Stimulated activated CD4-positive, alpha-beta T cell treated with anti-CD3 and anti-CD28 coated beads, Interleukin-4, amount 100 ng/mL, for 24 hours (primary cell): Measurements from ENCODE around the gene TBC1D22A.

Experiments
- DNase-seq: peaks from one replicate; pipeline ENCODE4 v3.0.0-alpha.2; 2020

TBC1D22A gene

DNA sequence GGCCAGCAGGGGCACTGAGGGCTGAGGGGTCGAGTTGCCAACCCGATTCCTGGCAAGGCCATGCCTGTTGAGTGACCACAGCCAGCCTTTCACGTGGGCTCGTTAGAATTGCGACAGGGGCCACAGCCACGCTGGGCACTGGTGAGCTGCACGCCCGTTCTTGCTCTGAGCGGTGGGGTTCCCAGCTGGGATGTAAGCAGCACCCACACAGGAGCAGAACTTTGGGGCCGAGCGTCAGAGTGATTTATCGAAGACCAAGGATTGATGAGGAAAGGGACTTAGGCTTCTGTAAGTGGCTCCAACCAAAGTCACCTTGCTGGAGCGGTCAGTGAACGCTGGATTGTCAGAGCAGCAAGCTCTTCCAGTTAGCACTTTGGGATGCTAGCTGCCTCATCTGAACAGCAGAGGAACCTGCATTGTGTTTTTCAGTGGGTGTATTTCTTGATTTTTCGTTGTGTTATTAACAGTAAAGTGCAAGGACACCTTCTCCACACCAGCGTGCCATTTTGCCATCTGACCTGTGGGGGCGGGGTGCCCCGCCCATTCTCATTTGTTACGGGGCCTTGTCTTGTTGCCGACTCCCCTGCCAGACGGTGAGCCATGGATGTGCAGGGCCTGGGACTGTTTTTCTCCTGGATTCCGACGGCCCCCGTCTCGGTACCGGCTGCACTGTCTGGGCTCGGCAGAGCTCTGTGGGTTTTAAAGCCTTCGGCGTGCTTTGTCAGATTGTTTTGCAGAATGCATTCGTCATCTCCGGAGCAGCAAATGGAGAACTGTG is 202.5 kb downstream of the TBC1D22A start:
- no peak for DNase-seq

- no peak for DNase-seq
These were observed 203.4 kb downstream of the TBC1D22A start for GRCh38 chr22:46965555-46966494.

- DNase-seq, result no peak
These were observed 204.0 kb downstream of the TBC1D22A start for GRCh38 chr22:46966495-46966845.

DNA sequence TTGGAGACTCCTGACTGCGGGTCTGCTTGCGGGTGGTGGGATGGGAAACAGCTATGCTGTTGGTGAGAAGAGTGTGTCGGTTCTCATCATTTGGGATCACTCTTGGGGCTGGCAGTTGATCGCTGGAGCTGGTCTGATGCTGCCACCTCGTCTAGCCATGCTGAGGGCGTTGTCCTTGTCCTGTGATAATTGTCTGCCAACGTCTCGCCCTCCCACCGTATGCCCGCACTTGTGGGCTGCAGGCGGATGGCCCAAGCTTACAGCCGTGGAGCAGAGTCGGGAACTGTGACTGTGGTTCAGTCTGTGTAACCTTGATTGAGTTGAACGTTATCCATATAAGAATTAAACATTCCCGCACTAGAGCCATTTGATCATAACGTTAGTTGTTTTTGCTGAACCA is 204.4 kb downstream of the TBC1D22A start:
- DNase-seq, result no peak

GRCh38 chr22:46967445-46968358 is 205.3 kb downstream of the TBC1D22A start:
- DNase-seq, result no peak

GRCh38 chr22:46968359-46968740 is 205.9 kb downstream of the TBC1D22A start:
- DNase-seq, result no peak

- no peak for DNase-seq
These were observed 206.4 kb downstream of the TBC1D22A start for GRCh38 chr22:46968848-46969247.

DNA sequence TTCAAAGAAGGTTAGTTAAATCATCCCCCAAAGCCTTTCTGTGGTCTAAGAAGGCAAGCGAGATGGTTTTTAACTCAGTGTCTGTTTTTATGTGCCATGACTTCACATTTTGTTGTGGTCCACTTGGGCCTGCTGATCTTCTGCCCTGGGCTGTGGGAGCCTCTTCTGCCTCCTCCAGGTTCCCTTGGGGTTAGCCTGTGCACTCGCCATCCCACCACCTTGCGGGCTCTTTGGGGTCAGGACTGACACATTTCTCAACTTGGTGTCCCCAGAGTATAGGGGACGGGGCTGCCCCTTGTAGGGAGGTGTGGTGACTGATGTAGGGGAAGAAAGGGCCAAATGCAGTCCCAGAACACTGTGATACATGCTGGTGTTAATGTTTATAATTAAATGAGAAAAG is 207.0 kb downstream of the TBC1D22A start:
- DNase-seq, result peak; percentile 46

GRCh38 chr22:46969961-46970360 is 207.5 kb downstream of the TBC1D22A start:
- no peak for DNase-seq

GRCh38 chr22:46970411-46971098 is 208.1 kb downstream of the TBC1D22A start:
- no peak for DNase-seq

- DNase-seq, result no peak
These were observed 208.8 kb downstream of the TBC1D22A start for GRCh38 chr22:46971099-46971763.

- DNase-seq, result no peak
These were observed 209.3 kb downstream of the TBC1D22A start for GRCh38 chr22:46971764-46972125.

DNA sequence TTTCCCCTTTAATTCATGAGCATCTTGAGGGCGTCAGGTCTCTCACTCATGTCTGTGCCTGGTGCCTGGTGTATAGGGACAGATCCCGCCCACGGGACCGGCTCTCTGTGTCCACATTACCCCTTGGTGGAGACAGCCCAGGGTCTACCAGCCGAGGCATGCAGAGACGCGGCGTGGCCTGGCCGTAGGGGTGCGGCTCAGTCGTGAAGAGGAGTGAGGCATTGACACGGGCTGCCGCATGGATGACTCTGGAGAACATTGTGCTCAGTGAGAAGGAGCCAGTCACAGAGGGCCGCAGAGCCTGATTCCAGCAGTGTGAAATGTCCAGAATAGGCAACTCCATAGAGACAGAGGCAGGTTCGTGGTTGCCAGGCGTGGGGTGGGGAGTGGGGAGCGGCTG is 209.8 kb downstream of the TBC1D22A start:
- no peak for DNase-seq

DNA sequence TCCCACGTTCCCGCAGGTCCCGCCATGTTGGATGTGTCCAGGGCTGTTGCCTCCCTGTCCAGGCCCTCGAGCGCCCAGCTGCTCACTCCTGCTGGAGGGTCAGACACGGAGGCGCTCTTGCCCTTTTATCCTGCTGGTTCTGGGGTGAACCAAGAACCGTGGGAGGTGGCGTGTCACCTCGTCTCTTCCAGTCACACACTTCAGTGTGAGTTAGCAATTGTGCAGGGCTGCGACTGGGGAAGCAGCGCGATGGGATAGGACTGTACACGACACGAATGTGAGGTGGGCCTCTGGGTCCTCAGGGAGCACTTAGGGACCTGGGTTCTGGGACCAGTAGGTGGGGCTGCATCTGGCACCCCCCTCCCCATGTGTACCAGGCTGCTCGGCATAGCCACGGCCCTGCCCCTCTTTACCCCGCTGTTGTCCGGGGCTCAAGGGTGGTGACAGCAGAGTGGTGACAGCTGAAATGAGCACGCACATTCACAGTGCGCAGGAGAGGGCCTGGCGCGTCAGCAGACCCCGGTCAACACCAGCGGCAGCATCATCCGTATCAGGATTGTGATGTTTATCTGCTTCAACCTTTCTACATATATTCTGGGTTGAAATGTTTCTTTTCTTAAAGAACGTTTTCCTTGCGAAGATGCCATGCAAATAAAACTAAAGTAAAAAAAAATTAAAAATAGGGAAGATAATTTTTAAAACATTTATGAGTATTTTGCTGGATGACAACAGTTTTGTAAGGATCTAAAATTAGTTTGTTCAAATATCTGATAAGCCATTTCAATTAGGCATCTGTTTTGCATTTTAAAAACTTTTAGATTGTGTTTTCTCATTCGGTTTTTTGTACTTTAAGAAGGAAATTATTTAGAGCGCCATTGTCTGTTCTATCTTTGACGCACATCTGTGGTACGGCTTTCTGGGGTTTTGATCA is 210.7 kb downstream of the TBC1D22A start:
- no peak for DNase-seq

DNA sequence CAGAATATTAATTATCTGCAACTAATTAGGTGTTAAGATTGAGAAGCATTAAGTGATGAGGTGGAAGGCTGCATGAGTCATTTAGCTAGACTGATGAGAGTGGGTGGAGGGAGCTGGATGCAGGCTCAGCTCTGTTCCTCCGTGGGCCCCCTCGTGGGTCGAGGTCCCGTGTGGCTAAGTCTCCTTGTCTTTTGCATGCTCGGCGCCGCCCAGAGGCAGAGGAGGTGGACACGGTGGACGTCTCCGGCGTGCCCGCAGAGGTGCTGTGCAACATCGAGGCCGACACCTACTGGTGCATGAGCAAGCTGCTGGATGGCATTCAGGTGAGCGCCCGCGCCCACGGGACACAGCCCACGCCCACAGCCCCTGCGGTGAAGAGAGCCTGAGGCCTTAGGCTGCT is 211.6 kb downstream of the TBC1D22A start:
- no peak for DNase-seq

DNA sequence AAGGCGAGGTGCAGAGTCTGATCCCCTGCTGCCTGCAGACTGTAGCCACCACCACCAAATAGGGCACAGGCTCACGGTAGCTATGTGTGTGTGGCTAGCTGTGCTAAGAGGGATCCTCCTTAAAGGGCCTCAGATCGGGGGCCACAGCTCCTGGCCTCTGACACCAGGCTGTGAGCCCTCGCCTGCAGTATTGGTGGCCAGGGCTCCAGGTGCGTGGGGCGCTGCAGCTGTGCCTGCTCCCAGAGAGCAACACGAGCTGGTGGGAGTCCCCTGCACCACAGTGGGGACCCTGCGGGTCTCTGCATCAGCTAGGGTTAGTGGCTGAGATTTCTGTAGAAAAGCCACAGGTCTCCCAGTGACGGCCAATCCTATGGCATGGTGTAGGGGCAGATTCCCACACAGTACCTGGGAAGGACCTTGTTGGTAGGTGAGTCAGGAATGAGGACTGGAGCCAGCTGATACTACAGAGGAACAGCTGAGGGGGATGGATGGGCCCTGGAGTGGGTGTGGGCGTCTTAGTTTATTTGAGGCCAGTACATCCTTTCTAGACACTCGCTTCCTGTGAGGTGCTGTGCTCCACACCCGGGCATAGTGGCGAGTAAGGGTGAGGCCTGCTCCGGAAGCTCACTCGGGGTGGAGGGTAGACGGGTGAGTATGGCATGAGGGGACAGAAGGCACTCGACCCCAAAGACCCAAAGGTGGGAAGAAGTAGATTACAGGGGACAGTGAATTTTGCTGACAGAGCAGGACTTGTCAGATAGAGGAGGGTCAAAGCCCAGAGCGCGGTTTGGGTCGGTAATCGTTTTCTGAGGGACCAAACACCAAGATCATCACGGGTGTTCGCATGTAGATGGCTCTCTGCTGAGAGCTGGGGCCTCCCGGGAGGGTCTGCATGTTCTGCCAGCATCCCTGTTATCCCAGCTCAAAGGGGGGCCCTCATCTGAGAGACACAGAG is 212.5 kb downstream of the TBC1D22A start:
- DNase-seq, result no peak

DNA sequence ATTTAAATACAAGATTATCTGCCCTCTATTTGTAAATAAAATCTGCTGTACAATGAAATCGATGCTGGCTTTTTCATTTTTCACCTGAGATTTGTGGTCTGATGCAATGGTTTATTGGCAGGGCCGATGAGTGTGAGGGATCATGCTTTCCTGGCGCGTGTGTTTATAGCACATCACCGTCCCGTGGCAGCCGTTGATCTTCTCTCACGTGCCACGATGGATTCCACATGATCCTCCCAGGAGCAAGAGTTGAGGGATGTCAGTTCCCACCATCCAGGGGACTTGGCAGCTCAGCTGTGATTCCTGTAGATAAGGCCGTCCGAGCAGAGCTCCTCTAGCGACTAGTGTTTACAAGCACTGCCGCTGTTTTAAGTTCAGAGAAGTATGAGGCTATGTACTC is 213.7 kb downstream of the TBC1D22A start:
- DNase-seq, result no peak

GRCh38 chr22:46976598-46976997 is 214.1 kb downstream of the TBC1D22A start:
- no peak for DNase-seq

DNA sequence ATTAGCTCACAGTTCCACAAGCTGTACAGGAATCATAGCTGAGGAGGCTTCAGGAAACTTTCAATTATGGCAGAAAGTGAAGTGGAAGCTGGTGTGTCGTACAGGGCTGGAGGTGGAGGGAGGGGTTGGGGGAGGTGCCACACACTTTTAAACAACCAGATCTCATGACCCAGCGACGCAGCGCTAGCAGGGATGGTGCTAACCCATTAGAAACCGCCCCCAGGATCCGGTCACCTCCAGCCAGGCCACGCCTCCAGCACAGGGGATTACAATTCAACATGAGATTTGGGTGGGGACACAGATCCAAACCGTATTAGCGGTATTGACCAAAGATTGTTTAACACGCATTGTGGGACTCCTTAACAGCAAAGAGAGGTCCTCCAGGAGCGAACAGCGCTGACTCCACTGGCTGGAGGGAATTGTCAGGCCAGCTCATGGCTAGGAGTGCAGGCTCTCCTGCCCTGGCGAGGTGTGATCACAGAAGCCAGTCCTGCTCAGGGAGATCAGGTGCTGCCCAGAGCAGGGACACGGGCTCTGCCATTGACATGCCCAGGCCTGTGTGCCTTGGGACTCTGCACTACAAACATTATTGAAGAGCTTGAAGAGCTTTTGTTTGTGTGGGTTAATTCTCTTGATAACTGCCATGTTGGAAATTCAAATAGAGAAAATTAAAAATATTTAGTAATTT is 215.3 kb downstream of the TBC1D22A start:
- no peak for DNase-seq
